ENCODE results near the gene DAND5.
"Not testable (repeated sequence)": the region's sequence is repeated elsewhere in the genome, so short reads cannot be mapped to it uniquely, and the experiment has no call there.

DAND5 gene

DNA sequence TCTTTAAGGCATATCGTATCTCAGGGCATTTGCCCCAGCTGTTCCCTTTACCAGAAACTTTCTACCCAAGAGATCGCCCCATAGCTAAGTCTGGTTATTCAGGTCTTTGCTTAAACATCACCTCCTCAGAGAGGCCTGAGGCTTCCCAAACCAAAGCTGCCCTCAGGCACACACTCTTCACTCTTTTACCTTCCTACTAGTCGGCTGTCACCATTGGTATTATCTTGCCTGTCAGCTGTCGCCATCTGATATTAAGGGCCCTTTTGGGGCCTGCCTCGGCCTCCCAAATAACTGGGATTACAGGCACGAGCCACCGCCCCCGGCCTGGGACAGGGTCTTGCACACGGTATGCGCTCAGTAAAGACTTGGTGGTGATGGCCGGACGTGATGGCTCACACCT, 13.4 kb upstream of the DAND5 start:
- H3F3A ChIP-seq (ENCODE audit: low read depth) = peaks cover 3% of the 10 kb centered on the region; the same call in 1 of the 2 replicates
- H3K9me3 ChIP-seq (ENCODE audit: insufficient read depth, low read depth, low read length) = no peaks in the 10 kb centered on the region
- peak overlapping the region; percentile 91 for H3K4me3 ChIP-seq (ENCODE audit: low read length, poor library complexity, severe bottlenecking)
- H3K9me2 ChIP-seq (replicated peaks; ENCODE audit: low read depth, low read length) = no peaks in the 10 kb centered on the region
- H3K9ac ChIP-seq (ENCODE audit: low read depth, low read length, poor library complexity, severe bottlenecking) = peak overlapping the region; percentile 87
- peak overlapping the region; percentile 93 for H3K4me2 ChIP-seq (ENCODE audit: low read depth, low read length, poor library complexity, severe bottlenecking)
- H4K20me1 ChIP-seq (ENCODE audit: insufficient read depth, low read length, poor library complexity, severe bottlenecking) = peaks cover 16% of the 10 kb centered on the region
- peaks cover 23% of the 10 kb centered on the region for H3K4me1 ChIP-seq (ENCODE audit: insufficient read depth, low read length, poor library complexity, severe bottlenecking)
- no peaks in the 10 kb centered on the region for H3K27me3 ChIP-seq (ENCODE audit: insufficient read depth, low read length, poor library complexity, severe bottlenecking)
- peaks cover 58% of the 10 kb centered on the region for H3K79me2 ChIP-seq (ENCODE audit: insufficient read depth, low read length)
- no peak for TF ChIP-seq EZH2phosphoT487 (IDR thresholded peaks at IDR 0.05; ENCODE audit: borderline replicate concordance)
- TF ChIP-seq, protein P1, sequence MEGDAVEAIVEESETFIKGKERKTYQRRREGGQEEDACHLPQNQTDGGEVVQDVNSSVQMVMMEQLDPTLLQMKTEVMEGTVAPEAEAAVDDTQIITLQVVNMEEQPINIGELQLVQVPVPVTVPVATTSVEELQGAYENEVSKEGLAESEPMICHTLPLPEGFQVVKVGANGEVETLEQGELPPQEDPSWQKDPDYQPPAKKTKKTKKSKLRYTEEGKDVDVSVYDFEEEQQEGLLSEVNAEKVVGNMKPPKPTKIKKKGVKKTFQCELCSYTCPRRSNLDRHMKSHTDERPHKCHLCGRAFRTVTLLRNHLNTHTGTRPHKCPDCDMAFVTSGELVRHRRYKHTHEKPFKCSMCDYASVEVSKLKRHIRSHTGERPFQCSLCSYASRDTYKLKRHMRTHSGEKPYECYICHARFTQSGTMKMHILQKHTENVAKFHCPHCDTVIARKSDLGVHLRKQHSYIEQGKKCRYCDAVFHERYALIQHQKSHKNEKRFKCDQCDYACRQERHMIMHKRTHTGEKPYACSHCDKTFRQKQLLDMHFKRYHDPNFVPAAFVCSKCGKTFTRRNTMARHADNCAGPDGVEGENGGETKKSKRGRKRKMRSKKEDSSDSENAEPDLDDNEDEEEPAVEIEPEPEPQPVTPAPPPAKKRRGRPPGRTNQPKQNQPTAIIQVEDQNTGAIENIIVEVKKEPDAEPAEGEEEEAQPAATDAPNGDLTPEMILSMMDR (conservative IDR thresholded peaks at IDR 0.05; ENCODE audit: low read length) = no peak
- peaks cover 10% of the 10 kb centered on the region; the same call in 1 of the 2 replicates for H3K36me3 ChIP-seq (ENCODE audit: insufficient read depth, low read length)
- H2AFZ ChIP-seq (ENCODE audit: low read length) = no peak overlapping the region

DNA sequence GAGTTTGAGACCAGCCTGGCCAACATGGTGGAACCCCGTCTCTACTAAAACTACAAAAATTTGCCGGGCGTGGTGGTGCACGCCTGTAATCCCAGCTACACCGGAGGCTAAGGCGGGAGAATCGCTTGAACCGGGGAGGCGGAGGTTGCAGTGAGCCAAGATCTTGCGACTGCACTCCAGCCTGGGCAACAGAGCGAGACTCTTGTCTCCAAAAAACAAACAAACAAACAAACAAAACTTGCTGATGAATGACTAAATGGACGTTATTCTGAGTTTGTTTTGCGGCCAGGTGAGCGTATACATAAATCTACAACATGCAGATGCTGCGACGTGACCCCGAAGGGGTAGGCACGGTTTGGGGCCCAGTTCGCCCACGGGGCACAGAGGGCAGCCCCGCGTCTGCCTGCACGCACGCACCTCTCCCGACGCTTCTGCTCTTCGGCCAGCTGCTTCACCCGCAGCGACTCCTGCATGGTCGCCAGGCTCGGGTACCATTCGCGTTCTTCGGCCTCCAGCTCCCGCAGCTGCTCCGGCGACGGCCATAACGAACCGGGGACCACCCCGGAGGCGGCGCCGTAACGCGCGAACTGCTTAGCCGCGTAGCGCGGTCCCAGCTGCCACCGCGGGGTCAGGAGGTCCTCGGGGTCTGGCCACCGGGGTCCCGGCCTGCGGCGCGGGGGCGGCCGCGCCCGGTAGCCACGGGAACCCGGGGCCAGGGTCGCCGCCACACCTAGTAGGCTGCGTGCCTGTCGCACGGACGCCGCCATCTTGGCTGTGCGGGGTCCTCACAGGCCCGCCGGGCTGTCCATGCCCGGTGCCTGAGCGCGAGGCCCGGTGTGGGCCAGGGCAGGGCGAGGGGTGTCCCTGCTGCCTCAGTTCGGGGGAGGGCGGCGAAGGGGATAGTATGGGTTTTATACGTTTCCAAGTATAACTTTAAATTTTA, 12.7 kb upstream of the DAND5 start, which contains the start of gene GADD45GIP1:
Gene GADD45GIP1, minus strand, starts transcription at position 778 of the 943 bp plus-strand sequence. Its CDS starts 11 bp downstream, at position 767.
- no peak for TF ChIP-seq EZH2phosphoT487 (IDR thresholded peaks at IDR 0.05; ENCODE audit: borderline replicate concordance)
- TF ChIP-seq, protein P1 (conservative IDR thresholded peaks at IDR 0.05; ENCODE audit: low read length) = no peak
- peaks cover 16% of the 10 kb centered on the region for H4K20me1 ChIP-seq (ENCODE audit: insufficient read depth, low read length, poor library complexity, severe bottlenecking)
- H3K79me2 ChIP-seq (ENCODE audit: insufficient read depth, low read length) = peaks cover 56% of the 10 kb centered on the region
- H3K36me3 ChIP-seq (ENCODE audit: insufficient read depth, low read length) = peaks cover 10% of the 10 kb centered on the region; the same call in 1 of the 2 replicates
- no peaks in the 10 kb centered on the region for H3K9me3 ChIP-seq (ENCODE audit: insufficient read depth, low read depth, low read length)
- H3K9ac ChIP-seq (ENCODE audit: low read depth, low read length, poor library complexity, severe bottlenecking) = peak within 1 kb of the TSS; percentile 87
- H3K4me1 ChIP-seq (ENCODE audit: insufficient read depth, low read length, poor library complexity, severe bottlenecking) = peaks cover 23% of the 10 kb centered on the region
- H3K9me2 ChIP-seq (replicated peaks; ENCODE audit: low read depth, low read length) = no peaks in the 10 kb centered on the region
- peaks cover 3% of the 10 kb centered on the region; the same call in 1 of the 2 replicates for H3F3A ChIP-seq (ENCODE audit: low read depth)
- H3K27me3 ChIP-seq (ENCODE audit: insufficient read depth, low read length, poor library complexity, severe bottlenecking) = no peaks in the 10 kb centered on the region
- peak within 1 kb of the TSS; percentile 91 for H3K4me3 ChIP-seq (ENCODE audit: low read length, poor library complexity, severe bottlenecking)
- H3K4me2 ChIP-seq (ENCODE audit: low read depth, low read length, poor library complexity, severe bottlenecking) = peak within 1 kb of the TSS; percentile 93
- peak within 1 kb of the TSS; percentile 94 for H2AFZ ChIP-seq (ENCODE audit: low read length)

DNA sequence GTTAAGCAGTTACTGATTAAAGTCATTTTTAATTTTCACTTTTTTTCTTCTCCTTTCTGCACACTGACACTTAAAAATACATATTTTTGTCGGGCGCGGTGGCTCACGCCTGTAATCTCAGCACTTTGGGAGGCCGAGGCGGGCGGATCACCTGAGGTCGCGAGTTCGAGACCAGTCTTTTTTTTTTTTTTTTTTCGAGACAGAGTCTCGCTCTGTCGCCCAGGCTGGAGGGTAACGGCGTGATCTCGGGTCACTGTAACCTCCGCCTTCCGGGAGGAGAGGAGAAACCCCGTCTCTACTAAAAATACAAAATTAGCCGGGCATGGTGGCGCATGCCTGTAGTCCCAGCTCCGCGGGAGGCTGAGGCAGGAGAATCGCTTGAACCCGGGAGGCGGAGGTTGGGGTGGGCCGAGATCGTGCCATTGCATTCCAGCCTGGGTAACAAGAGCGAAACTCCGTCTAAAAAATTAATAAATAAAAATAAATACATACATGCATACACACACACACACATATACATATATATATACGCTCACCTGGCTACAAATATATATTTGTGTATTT, 11.9 kb upstream of the DAND5 start:
- peaks cover 54% of the 10 kb centered on the region for H3K79me2 ChIP-seq (ENCODE audit: insufficient read depth, low read length)
- H3K4me3 ChIP-seq (ENCODE audit: low read length, poor library complexity, severe bottlenecking) = peak overlapping the region; percentile 91
- not testable (repeated sequence) for H3K27me3 ChIP-seq (ENCODE audit: insufficient read depth, low read length, poor library complexity, severe bottlenecking); H3K9me3 ChIP-seq (ENCODE audit: insufficient read depth, low read depth, low read length); H3K36me3 ChIP-seq (ENCODE audit: insufficient read depth, low read length); H3F3A ChIP-seq (ENCODE audit: low read depth); H3K9me2 ChIP-seq (replicated peaks; ENCODE audit: low read depth, low read length)
- peak overlapping the region; percentile 87 for H3K9ac ChIP-seq (ENCODE audit: low read depth, low read length, poor library complexity, severe bottlenecking)
- H3K4me1 ChIP-seq (ENCODE audit: insufficient read depth, low read length, poor library complexity, severe bottlenecking) = peaks cover 23% of the 10 kb centered on the region
- H4K20me1 ChIP-seq (ENCODE audit: insufficient read depth, low read length, poor library complexity, severe bottlenecking) = peaks cover 16% of the 10 kb centered on the region
- H2AFZ ChIP-seq (ENCODE audit: low read length) = peak overlapping the region; percentile 94
- peak overlapping the region; percentile 93 for H3K4me2 ChIP-seq (ENCODE audit: low read depth, low read length, poor library complexity, severe bottlenecking)
